Measurements from ENCODE around the gene CPXM1.

CPXM1 gene

GRCh38 chr20:2762578-2763131 lies 37.8 kb downstream of the CPXM1 start:
- Histone ChIP-seq H3K4me1 (ENCODE audit: insufficient read depth, insufficient read length) (peaks cover 6% of the 10 kb centered on the region), H3K9me3 (ENCODE audit: insufficient read depth, low read length) (no peaks in the 10 kb centered on the region), H3K4me3 (ENCODE audit: insufficient read length, low read depth) (no peak overlapping the region), H3K27me3 (ENCODE audit: insufficient read depth, insufficient read length) (no peaks in the 10 kb centered on the region), H3K9ac (ENCODE audit: insufficient read length, low read depth) (no peak overlapping the region), H3K36me3 (ENCODE audit: insufficient read depth, insufficient read length, low read length) (no peaks in the 10 kb centered on the region)
- DNase-seq (ENCODE audit: low read depth, low spot score), result no peak
- no peak for TF ChIP-seq YY1 (IDR thresholded peaks at IDR 0.05; ENCODE audit: insufficient read depth, insufficient read length)
- no peak for TF ChIP-seq SUZ12 (IDR thresholded peaks at IDR 0.05; ENCODE audit: extremely low read depth, insufficient read depth, insufficient read length)
- no peak for TF ChIP-seq ZNF274 (IDR thresholded peaks at IDR 0.05; ENCODE audit: low read depth, low read length)

- H3K4me3 ChIP-seq (ENCODE audit: insufficient read length, low read depth), result no peak overlapping the region
- DNase-seq (ENCODE audit: low read depth, low spot score), result no peak
- H3K4me1 ChIP-seq (ENCODE audit: insufficient read depth, insufficient read length), result peaks cover 6% of the 10 kb centered on the region
- no peaks in the 10 kb centered on the region for H3K36me3 ChIP-seq (ENCODE audit: insufficient read depth, insufficient read length, low read length)
- no peaks in the 10 kb centered on the region for H3K9me3 ChIP-seq (ENCODE audit: insufficient read depth, low read length)
- H3K27me3 ChIP-seq (ENCODE audit: insufficient read depth, insufficient read length), result no peaks in the 10 kb centered on the region
- TF ChIP-seq SUZ12 (IDR thresholded peaks at IDR 0.05; ENCODE audit: extremely low read depth, insufficient read depth, insufficient read length) (no peak), YY1 (IDR thresholded peaks at IDR 0.05; ENCODE audit: insufficient read depth, insufficient read length) (no peak), ZNF274 (IDR thresholded peaks at IDR 0.05; ENCODE audit: low read depth, low read length) (no peak)
- H3K9ac ChIP-seq (ENCODE audit: insufficient read length, low read depth), result no peak overlapping the region
Observed at GRCh38 chr20:2761885-2762284, 38.5 kb downstream of the CPXM1 start.

DNA sequence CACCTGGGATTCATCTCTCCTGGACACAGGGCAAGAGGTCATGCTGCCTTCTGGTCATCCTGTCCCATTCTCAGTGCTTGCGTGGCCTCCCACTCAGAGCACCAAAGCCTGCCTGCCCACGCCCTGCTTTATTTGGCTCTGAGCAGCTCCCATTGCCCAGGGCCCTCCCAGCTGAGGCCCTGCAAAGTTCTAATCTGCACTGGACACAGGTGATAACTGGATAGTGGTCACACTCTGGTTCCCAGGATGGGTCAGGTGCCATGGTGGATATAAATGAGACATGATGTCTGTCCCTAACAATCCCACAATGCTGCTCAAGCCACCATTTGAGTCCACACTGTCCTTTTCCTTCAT lies 39.5 kb downstream of the CPXM1 start:
- Histone ChIP-seq H3K27me3 (ENCODE audit: insufficient read depth, insufficient read length) (no peaks in the 10 kb centered on the region), H3K9ac (ENCODE audit: insufficient read length, low read depth) (no peak overlapping the region), H3K9me3 (ENCODE audit: insufficient read depth, low read length) (no peaks in the 10 kb centered on the region), H3K4me1 (ENCODE audit: insufficient read depth, insufficient read length) (peaks cover 6% of the 10 kb centered on the region), H3K4me3 (ENCODE audit: insufficient read length, low read depth) (no peak overlapping the region), H3K36me3 (ENCODE audit: insufficient read depth, insufficient read length, low read length) (no peaks in the 10 kb centered on the region)
- TF ChIP-seq SUZ12 (IDR thresholded peaks at IDR 0.05; ENCODE audit: extremely low read depth, insufficient read depth, insufficient read length) (no peak), YY1 (IDR thresholded peaks at IDR 0.05; ENCODE audit: insufficient read depth, insufficient read length) (no peak), ZNF274 (IDR thresholded peaks at IDR 0.05; ENCODE audit: low read depth, low read length) (no peak)
- DNase-seq (ENCODE audit: low read depth, low spot score), result no peak

- Histone ChIP-seq H3K9me3 (ENCODE audit: insufficient read depth, low read length) (no peaks in the 10 kb centered on the region), H3K4me1 (ENCODE audit: insufficient read depth, insufficient read length) (peaks cover 6% of the 10 kb centered on the region), H3K9ac (ENCODE audit: insufficient read length, low read depth) (no peak overlapping the region), H3K36me3 (ENCODE audit: insufficient read depth, insufficient read length, low read length) (no peaks in the 10 kb centered on the region), H3K4me3 (ENCODE audit: insufficient read length, low read depth) (no peak overlapping the region), H3K27me3 (ENCODE audit: insufficient read depth, insufficient read length) (no peaks in the 10 kb centered on the region)
- TF ChIP-seq YY1 (IDR thresholded peaks at IDR 0.05; ENCODE audit: insufficient read depth, insufficient read length), result no peak
- no peak for TF ChIP-seq SUZ12 (IDR thresholded peaks at IDR 0.05; ENCODE audit: extremely low read depth, insufficient read depth, insufficient read length)
- TF ChIP-seq ZNF274 (IDR thresholded peaks at IDR 0.05; ENCODE audit: low read depth, low read length), result no peak
- DNase-seq (ENCODE audit: low read depth, low spot score), result no peak
Observed at GRCh38 chr20:2760297-2760951, 40.0 kb downstream of the CPXM1 start.

GRCh38 chr20:2759603-2760296 lies 40.7 kb downstream of the CPXM1 start:
- TF ChIP-seq ZNF274 (IDR thresholded peaks at IDR 0.05; ENCODE audit: low read depth, low read length) (no peak), SUZ12 (IDR thresholded peaks at IDR 0.05; ENCODE audit: extremely low read depth, insufficient read depth, insufficient read length) (no peak), YY1 (IDR thresholded peaks at IDR 0.05; ENCODE audit: insufficient read depth, insufficient read length) (no peak)
- DNase-seq (ENCODE audit: low read depth, low spot score), result no peak
- H3K9ac ChIP-seq (ENCODE audit: insufficient read length, low read depth), result no peak overlapping the region
- no peaks in the 10 kb centered on the region for H3K27me3 ChIP-seq (ENCODE audit: insufficient read depth, insufficient read length)
- H3K9me3 ChIP-seq (ENCODE audit: insufficient read depth, low read length), result no peaks in the 10 kb centered on the region
- peaks cover 6% of the 10 kb centered on the region for H3K4me1 ChIP-seq (ENCODE audit: insufficient read depth, insufficient read length)
- no peak overlapping the region for H3K4me3 ChIP-seq (ENCODE audit: insufficient read length, low read depth)
- no peaks in the 10 kb centered on the region for H3K36me3 ChIP-seq (ENCODE audit: insufficient read depth, insufficient read length, low read length)

DNA sequence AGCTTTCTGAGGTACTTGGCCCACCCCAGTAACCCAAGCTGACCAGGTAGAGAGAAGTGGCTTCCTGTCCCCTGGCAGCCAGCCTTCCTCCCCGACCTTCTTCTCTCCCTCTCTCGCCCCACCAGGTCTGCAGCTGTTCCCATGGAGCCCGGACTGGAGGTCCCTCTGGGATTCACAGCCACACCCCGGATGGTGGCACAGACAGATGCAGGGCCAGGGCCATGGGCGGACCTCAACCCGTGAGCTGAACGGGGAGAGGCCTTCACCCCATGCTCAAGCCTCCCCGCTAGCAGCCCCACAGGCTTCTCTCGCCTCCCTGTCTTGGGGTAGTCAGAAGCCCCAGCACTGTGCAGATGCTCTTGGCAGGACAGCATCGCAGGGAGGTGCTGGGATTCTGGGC lies 41.3 kb downstream of the CPXM1 start:
- no peaks in the 10 kb centered on the region for H3K36me3 ChIP-seq (ENCODE audit: insufficient read depth, insufficient read length, low read length)
- no peak overlapping the region for H3K9ac ChIP-seq (ENCODE audit: insufficient read length, low read depth)
- H3K4me3 ChIP-seq (ENCODE audit: insufficient read length, low read depth), result no peak overlapping the region
- no peaks in the 10 kb centered on the region for H3K9me3 ChIP-seq (ENCODE audit: insufficient read depth, low read length)
- peaks cover 11% of the 10 kb centered on the region for H3K4me1 ChIP-seq (ENCODE audit: insufficient read depth, insufficient read length)
- TF ChIP-seq SUZ12 (IDR thresholded peaks at IDR 0.05; ENCODE audit: extremely low read depth, insufficient read depth, insufficient read length) (no peak), YY1 (IDR thresholded peaks at IDR 0.05; ENCODE audit: insufficient read depth, insufficient read length) (no peak), ZNF274 (IDR thresholded peaks at IDR 0.05; ENCODE audit: low read depth, low read length) (no peak)
- no peak for DNase-seq (ENCODE audit: low read depth, low spot score)
- no peaks in the 10 kb centered on the region for H3K27me3 ChIP-seq (ENCODE audit: insufficient read depth, insufficient read length)

- H3K36me3 ChIP-seq (ENCODE audit: insufficient read depth, insufficient read length, low read length), result no peaks in the 10 kb centered on the region
- peaks cover 8% of the 10 kb centered on the region for H3K27me3 ChIP-seq (ENCODE audit: insufficient read depth, insufficient read length)
- TF ChIP-seq ZNF274 (IDR thresholded peaks at IDR 0.05; ENCODE audit: low read depth, low read length) (no peak), SUZ12 (IDR thresholded peaks at IDR 0.05; ENCODE audit: extremely low read depth, insufficient read depth, insufficient read length) (no peak), YY1 (IDR thresholded peaks at IDR 0.05; ENCODE audit: insufficient read depth, insufficient read length) (no peak)
- no peaks in the 10 kb centered on the region for H3K9me3 ChIP-seq (ENCODE audit: insufficient read depth, low read length)
- peaks cover 19% of the 10 kb centered on the region for H3K4me1 ChIP-seq (ENCODE audit: insufficient read depth, insufficient read length)
- no peak overlapping the region for H3K4me3 ChIP-seq (ENCODE audit: insufficient read length, low read depth)
- H3K9ac ChIP-seq (ENCODE audit: insufficient read length, low read depth), result no peak overlapping the region
- DNase-seq (ENCODE audit: low read depth, low spot score), result no peak
Observed at GRCh38 chr20:2757969-2758368, 42.5 kb downstream of the CPXM1 start.
